Forelimb muscle (tissue), 1 donor: ENCODE data around the gene ITGB7. TPM values are rescaled to one million over a fixed set of nuclear protein-coding genes. Genes with fewer than 3 reads are reported as not detected.

ENCODE experiments used
- DNase-seq: peaks from one replicate; pipeline ENCODE4 v3.0.0-alpha.2; 2013; ENCODE audit warnings: low read depth
- polyA plus RNA-seq: library from polyadenylated mRNA; unstranded; fragments of 120-200 nt; gene quantifications from one replicate; pipeline ENCODE4 v1.2.1, GENCODE V29; 2013; ENCODE audit not compliant: insufficient read length

The ITGB7 gene
- polyA plus RNA-seq, 1 donor, result 1.2 TPM

DNA sequence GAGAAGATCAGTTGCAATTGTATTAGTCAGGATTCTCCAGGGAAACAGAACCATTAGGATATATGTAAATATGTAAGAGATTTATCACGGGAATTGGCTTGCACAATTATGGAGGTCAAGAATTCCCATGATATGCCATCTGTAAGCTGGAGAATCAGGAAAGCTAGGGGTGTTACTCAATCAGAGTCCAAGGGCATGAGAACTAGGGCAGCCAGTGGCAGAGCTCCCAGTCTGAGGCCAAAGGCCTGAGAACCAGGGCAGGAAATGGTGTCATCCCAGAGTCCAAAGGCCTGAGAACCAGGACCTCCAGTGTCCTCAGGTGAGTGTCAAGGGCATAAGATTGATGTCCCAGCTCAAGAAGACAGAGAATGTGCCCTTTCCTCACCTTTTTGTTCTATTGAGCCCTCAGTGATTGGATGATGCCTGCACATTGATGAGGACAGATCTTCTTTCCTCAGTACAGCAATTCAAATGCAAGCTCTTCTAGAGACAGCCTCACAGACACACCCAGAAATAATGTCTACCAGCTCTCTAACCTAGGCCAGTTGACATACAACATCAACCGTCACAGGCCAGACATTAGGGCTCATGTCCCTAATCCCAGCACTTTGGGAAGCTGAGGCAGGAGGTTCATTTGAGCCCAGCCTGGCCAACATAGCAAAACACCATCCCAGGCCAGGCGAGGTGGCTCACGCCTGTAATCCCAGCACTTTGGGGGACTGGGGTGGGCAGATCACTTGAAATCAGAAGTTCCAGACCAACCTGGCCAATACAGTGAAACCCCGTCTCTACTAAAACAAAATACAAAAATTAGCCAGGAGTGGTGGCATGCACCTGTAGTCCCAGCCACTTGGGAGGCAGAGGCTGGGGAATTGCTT, 61.4 kb downstream of the ITGB7 start:
- no peak for DNase-seq

DNA sequence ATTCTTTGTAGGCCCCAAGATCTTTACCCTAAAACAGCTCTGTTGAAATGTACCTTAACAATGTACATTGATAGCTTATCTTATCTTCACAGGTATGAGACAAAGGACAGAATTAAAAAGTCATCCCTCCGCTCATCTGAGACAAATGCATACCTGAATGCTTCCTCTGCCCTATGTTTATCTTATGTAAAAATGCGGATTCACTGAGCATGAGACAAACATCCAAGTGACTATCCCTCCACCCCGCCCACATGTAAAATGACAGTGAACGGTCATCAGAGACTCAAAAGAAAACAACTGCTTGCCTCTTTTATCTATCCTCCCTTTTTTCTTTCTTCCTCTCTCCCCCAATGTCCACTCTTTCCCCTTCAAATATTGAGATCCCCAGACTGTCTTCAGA, 63.7 kb downstream of the ITGB7 start:
- DNase-seq, result no peak

Other genes with a start within 250 kb of the ITGB7 start
- 449 TPM for gene EIF4B, start 200.8 kb downstream of the ITGB7 start, polyA plus RNA-seq
- gene TNS2, start 157.2 kb downstream of the ITGB7 start, polyA plus RNA-seq, result 97.9 TPM
- gene SPRYD3, start 127.9 kb downstream of the ITGB7 start, polyA plus RNA-seq, result 18.4 TPM
- 59.2 TPM for gene IGFBP6, start 109.6 kb downstream of the ITGB7 start, polyA plus RNA-seq
- 0.11 TPM for gene SOAT2, start 103.8 kb downstream of the ITGB7 start, polyA plus RNA-seq
- gene ZNF740, start 26.5 kb downstream of the ITGB7 start, polyA plus RNA-seq, result 27.9 TPM
- gene CSAD, start 26.3 kb downstream of the ITGB7 start, polyA plus RNA-seq, result 54.5 TPM
- gene RARG, start 25.0 kb upstream of the ITGB7 start, polyA plus RNA-seq, result 22.5 TPM
- 4.3 TPM for gene ESPL1, start 61.0 kb upstream of the ITGB7 start, polyA plus RNA-seq
- gene PFDN5, start 88.3 kb upstream of the ITGB7 start, polyA plus RNA-seq, result 497 TPM
- 37.2 TPM for gene MYG1, start 92.4 kb upstream of the ITGB7 start, polyA plus RNA-seq
- gene AAAS, start 114.4 kb upstream of the ITGB7 start, polyA plus RNA-seq, result 52.4 TPM
- 0.15 TPM for gene SP7, start 129.1 kb upstream of the ITGB7 start, polyA plus RNA-seq
- 37.2 TPM for gene SP1, start 172.9 kb upstream of the ITGB7 start, polyA plus RNA-seq
- 0.09 TPM for gene AMHR2, start 216.6 kb upstream of the ITGB7 start, polyA plus RNA-seq
- gene PRR13, start 234.5 kb upstream of the ITGB7 start, polyA plus RNA-seq, result 41.6 TPM
- gene PCBP2, start 244.9 kb upstream of the ITGB7 start, polyA plus RNA-seq, result 550 TPM